GM18511 (cell line): ENCODE data around the gene APC2.
"Not testable (repeated sequence)": the region's sequence is repeated elsewhere in the genome, so short reads cannot be mapped to it uniquely, and the experiment has no call there.

Experiments used
- ATAC-seq: cut with Tn5 transposase; IDR thresholded peaks from one replicate; pipeline ENCODE4 v1.9.1; 2021; ENCODE audit warnings: mild to moderate bottlenecking, moderate library complexity; ENCODE audit not compliant: unreplicated experiment

The APC2 gene

GRCh38 chr19:1474011-1474764, 24.3 kb downstream of the APC2 start:
- no peak for ATAC-seq

GRCh38 chr19:1474765-1475351, 24.9 kb downstream of the APC2 start:
- ATAC-seq: no peak

- no peak for ATAC-seq
Observed at GRCh38 chr19:1475751-1476437, 26.0 kb downstream of the APC2 start.

GRCh38 chr19:1477056-1477455, 27.1 kb downstream of the APC2 start:
- ATAC-seq: not testable (repeated sequence)

GRCh38 chr19:1478934-1479707, 29.2 kb downstream of the APC2 start, which contains the start of gene C19orf25:
Gene C19orf25 (minus strand): TSS chr19:1479215. CDS start chr19:1478903, 312 bp downstream.
- peak; percentile 92 for ATAC-seq

GRCh38 chr19:1481224-1481892, 31.4 kb downstream of the APC2 start:
- ATAC-seq: no peak

- no peak for ATAC-seq
Observed at GRCh38 chr19:1481893-1482360, 32.0 kb downstream of the APC2 start.

GRCh38 chr19:1482361-1483130, 32.6 kb downstream of the APC2 start:
- no peak for ATAC-seq

GRCh38 chr19:1483131-1483978, 33.4 kb downstream of the APC2 start:
- no peak for ATAC-seq

- no peak for ATAC-seq
Observed at GRCh38 chr19:1483979-1484428, 34.1 kb downstream of the APC2 start.

- ATAC-seq: no peak
Observed at GRCh38 chr19:1486720-1487575, 37.0 kb downstream of the APC2 start.

- no peak for ATAC-seq
Observed at GRCh38 chr19:1487576-1488281, 37.8 kb downstream of the APC2 start.

- no peak for ATAC-seq
Observed at GRCh38 chr19:1488282-1488601, 38.3 kb downstream of the APC2 start.

- ATAC-seq: no peak
Observed at GRCh38 chr19:1489463-1490310, 39.8 kb downstream of the APC2 start.

GRCh38 chr19:1490311-1491113, 40.6 kb downstream of the APC2 start, which contains the start of gene PCSK4:
Gene PCSK4 (minus strand): TSS chr19:1490350. CDS start chr19:1490346, 4 bp downstream.
- peak; percentile 80 for ATAC-seq
